Occipital lobe (tissue), 2 donors: Measurements from ENCODE around the gene RDM1. TPM values are rescaled to one million over a fixed set of nuclear protein-coding genes. Genes with fewer than 3 reads are reported as not detected.
"Not testable (repeated sequence)": the region's sequence is repeated elsewhere in the genome, so short reads cannot be mapped to it uniquely, and the experiment has no call there.

ENCODE experiments used
- DNase-seq: peaks from one replicate; lab custom pipeline; 2025; lab: John Stamatoyannopoulos, UW
- total RNA-seq: library from RNA; depleted of rRNA; stranded (reverse); fragments of >200 nt; gene quantifications from one replicate; pipeline ENCODE4 v1.2.3, GENCODE V29; 2014

The RDM1 gene
- total RNA-seq, 1 donor from 2014 or later = 0.62 TPM

DNA sequence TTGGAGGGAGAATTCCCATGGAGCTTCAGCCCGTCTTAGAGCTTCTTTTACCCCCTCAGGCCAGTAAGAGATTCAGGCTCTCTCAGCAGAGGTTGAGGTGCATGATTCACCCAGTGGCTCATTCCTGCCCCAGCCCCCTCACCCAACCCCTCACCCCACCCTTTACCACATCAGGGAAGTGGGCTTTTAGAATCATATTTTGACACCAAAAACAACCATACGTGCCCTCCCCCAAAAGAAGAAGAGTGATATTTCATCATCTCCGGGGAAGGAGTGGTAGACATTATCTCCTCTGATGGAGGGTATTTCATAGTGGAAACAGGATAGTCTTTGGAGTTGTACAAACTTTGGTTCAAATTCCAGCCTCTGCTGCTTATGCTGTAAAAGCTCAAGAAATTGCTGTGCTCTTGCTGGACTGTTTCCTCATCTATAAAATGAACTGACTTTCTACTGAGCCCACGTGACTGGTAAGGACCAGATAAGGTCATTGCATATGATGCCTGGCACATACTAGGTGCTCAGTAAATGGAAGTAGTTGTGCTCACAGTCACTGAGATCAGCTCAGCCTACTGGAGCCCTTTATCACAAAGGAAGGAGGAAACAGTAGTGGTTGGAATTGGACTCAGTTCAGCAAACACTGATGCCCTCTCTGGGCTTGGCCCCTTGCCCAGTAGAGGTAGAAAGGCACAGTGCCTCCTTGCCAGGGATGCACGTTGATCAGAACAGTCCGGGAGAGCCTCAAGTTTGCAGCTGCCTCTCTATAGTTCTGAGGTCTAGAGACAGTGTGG is 32.1 kb downstream of the RDM1 start:
- no peak for DNase-seq

- not testable (repeated sequence) for DNase-seq
These were observed 32.8 kb downstream of the RDM1 start for GRCh38 chr17:35897772-35898171.

DNA sequence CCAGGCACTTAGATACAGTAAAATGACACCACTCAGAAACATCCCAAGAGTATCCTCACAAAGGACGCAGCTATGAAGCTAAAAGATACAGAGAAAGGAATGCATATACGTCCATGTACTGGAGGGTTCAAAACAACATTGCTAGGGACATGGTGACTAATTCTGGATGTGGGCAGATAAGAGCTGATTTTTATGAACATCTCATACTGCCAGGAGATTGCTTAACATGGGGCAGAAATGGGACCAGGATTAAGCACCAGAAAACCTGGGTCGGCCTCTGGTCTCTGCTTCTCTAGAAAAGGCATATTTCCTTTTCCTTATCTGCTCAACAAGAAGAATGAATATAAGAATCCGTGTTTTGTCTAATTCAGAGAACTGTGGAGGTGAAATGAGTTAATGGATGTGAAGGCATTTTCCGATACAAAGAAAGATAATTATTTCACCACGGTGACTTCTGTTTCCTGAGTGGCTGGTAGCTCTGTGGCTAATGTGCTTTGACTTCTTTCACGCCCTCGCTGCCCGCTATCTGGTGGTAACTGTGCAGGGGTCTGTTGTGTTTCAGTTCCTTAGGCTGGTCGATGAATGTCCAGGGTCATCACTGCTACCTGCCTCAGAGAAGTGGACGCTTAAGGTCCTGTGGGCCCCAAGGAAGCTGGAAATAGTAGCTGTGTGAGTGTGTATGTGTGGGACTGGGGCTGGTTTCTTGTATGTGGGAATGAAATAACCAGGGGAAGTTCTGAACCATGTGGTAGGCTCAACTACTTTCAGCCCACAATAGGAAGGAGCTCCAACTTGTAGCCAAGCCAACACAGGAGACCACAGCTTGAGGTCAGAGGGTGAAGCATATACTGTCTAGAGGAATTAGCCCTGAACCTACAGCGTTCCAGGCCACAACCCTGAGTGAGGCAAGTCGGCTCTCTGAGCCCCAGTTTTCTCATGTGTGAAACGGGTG is 34.7 kb downstream of the RDM1 start:
- DNase-seq = no peak

GRCh38 chr17:35894206-35894605 is 36.4 kb downstream of the RDM1 start:
- no peak for DNase-seq

DNA sequence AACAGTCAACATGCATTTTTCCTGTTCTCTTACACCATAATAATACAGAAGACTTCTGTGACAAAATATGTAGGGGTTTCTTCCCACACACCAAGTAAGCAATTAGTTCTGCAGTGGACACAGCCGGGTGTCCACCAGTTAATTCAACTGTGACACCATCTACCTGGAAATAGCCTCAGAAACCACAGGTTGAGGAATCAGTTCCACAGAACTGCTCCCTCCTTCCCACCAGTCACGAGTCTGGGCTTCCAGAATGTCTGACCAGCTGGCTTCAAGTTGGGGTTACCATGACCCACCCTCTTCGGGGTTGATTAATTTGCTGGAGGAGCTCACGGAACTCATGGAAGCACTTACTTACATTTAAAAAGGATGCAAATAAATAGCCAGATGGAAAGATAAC is 36.8 kb downstream of the RDM1 start:
- DNase-seq = no peak

DNA sequence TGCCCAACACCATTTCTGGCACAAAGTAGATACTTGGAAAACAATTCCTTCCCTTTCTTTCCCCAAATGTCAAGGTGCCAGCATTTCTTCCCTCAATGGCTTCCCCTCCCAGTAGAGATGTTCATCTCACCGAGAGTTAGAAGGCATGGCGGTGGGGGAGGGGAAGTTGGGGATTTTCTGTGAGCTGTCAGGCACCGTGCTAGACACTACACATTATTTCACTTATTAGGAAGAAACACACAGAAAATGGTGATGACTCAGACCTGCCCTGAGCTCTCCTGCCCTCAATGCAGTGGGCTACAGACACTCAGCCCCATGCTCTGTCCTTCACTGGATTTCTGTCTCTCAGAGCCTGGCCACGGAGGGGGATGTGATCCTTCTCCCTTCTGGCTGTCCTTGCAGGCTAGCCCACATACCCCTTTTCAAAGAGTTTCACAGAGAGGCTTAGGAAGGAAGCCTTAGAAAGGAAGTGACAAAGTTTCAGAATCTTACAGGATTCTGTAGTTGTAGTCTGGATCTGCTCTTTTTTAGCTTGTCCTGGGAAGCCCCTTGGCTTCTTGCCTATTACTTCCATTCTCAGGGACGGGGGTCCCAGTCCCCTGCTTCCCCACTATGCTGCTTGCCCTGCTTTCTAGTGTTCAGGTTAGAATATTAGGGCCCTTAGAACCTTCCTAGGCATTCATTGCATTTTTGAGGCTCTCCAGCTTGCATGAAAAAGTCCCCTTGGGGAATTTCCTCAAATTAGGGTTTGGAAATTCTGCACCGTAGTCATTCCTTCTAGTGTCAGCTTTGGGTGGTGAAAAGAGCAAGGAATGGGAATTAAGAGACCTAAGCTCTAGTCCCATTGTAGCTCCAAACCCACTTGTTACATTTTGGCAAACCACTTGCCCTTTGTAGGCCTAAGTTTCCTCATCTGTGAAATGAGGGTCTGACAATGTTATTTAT is 38.2 kb downstream of the RDM1 start:
- no peak for DNase-seq

DNA sequence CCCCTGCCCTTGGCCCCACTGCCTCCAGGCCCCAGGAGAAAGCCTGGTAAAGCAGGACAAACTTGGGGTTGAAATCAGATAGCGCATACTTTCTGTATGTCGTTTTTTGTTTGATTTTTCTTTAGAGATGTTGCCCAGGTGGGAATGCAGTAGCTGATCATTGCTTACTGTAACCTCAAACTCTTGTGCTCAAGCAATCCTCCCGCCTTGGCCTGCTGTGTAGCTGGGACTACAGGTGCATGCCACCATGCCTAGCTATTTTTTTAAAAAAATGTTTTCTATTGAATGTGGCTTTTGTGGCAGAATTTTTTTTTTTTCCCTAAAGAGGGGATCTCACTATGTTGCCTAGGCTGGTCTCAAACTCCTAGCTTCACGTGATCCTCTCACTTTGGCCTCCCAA is 39.3 kb downstream of the RDM1 start:
- no peak for DNase-seq

GRCh38 chr17:35890774-35891155 is 39.8 kb downstream of the RDM1 start:
- no peak for DNase-seq

DNA sequence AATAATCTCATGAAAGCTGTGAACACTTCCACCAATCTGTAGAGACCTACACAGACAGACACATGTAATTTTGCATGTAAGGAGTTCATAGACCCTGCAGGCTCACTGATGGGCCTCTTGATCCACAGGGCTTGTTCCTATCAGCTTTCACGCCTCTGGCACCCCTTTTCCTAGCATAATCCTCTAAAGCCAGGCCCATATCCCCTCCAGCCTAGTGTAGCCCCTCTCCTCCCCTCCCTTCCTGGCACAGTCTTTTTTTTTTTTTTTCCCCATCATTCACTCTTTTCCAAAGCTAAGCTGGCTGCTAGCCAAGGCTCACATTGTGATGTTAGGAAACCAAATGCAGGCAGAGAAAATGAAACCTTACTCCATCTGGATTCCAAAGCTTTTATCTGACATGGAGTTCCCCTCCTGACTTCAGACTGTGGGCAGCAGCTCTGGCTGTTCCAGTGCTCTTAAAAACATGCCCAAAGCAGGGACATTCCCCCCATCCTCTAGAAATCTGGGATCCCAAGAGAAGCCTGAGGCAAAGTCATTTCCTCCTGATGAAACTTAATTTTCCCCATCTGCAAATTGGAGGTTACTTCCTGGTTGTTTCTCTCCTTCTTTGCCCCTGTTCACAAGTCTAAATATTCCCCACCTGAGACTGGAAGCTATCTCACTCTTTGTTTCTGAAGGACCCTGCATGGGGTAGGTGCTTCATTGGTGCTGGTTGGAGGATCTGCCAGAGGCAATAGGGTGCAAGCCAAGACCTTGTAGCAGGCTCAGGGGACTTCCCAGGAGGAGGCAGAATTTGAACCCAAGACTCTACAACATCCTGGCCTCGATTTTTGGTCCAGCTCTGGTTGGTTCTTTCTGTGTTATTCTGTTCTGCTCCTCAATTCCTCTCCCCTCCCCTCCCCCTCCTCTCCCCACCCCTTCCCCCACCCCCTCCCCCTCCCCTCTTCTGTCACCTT is 40.5 kb downstream of the RDM1 start:
- no peak for DNase-seq

DNA sequence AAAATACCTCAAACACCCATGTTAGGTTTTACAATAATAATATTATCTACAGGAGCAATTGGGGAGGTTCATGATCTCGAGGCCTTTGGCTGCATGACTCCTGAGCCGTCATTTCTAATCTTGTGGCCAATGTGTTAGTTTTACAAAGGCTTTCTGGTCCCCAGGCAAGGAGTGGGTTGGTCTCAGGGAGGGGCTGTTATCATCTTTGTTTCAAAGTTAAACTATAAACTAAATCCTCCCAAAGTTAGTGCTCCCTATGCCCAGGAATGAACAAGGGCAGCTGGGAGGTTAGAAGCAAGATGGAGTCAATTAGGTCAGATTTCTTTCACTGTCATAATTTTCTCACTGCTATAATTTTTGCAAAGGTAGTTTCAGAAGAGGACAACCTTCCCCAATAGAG is 41.3 kb downstream of the RDM1 start:
- no peak for DNase-seq

GRCh38 chr17:35879773-35880654 is 50.6 kb downstream of the RDM1 start, which contains the start of gene CCL5:
CCL5 (minus strand) TSS chr17:35880360.
- no peak for DNase-seq

- DNase-seq = no peak
These were observed 52.2 kb downstream of the RDM1 start for GRCh38 chr17:35878361-35878760.

DNA sequence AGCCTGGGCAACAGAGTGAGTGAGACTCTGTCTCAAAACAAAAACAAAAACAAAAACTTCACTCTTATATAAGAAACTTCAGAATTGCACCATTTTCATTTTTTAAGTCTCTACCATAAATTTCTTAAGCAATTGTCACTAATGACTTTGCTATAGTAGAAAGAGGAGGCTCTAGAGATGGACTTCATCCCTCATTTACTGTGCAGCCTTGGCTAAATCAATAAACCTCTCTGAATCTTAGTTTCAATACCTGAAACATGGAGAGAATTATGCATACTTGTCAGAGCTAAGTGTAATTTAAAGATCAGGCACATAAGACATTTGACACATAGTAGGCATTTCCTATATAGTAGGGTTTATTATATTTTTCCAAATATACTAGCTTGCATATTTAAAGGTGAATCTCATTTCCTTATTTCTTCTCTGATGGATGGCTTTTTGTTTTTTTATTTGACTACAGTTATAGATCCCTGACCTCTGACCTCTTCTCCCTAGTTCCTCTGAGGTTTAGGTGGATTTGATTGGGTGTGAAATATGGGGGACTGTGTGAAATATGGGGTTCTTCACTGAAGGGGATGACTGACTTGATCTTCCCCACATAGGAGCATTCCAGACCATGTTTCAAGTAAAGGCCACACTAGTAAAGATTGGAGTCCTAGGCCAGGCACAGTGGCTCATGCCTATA is 53.1 kb downstream of the RDM1 start:
- DNase-seq = no peak

- DNase-seq = no peak
These were observed 54.0 kb downstream of the RDM1 start for GRCh38 chr17:35876534-35876933.

GRCh38 chr17:35875800-35876139 is 54.8 kb downstream of the RDM1 start:
- no peak for DNase-seq

- no peak for DNase-seq
These were observed 55.3 kb downstream of the RDM1 start for GRCh38 chr17:35875072-35875799.

DNA sequence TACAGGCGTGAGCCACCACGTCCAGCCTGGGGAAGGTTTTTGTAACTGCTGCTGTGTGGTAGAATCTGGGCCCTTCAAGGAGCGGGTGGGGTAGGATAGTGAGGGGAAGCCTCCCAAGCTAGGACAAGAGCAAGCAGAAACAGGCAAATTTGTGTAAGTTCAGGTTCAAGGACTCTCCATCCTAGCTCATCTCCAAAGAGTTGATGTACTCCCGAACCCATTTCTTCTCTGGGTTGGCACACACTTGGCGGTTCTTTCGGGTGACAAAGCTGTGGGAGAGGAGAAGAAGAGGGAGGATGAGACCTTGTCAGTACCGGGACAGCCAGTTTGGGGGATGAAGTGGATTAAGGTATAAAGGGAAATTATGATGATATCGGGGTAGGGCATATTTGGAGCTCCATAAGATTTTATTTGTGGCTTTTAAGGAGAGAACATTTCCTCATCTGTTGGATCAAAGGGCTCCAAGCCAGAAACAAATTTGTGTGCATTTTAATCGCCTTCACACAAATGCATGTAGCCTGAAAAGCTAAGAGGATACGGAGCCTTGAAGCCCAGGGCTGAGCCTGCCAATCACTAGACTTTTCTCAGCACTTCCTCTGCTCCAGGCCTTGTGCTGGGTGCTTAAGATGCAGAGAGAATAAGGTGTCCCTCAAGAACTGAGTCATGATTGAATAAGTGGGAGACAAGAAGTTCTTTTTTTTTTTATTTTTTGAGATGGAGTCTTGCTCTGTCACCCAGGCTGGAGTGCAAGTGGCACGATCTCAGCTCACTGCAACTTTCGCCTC is 58.2 kb downstream of the RDM1 start:
- DNase-seq = no peak
